ENCODE data around the gene PRR9.

- TF ChIP-seq EP300 (IDR thresholded peaks at IDR 0.05) (no peak), POLR2AphosphoS5 (IDR thresholded peaks at IDR 0.05) (no peak), POLR2A (IDR thresholded peaks at IDR 0.05) (no peak)
- TF ChIP-seq, protein P1, sequence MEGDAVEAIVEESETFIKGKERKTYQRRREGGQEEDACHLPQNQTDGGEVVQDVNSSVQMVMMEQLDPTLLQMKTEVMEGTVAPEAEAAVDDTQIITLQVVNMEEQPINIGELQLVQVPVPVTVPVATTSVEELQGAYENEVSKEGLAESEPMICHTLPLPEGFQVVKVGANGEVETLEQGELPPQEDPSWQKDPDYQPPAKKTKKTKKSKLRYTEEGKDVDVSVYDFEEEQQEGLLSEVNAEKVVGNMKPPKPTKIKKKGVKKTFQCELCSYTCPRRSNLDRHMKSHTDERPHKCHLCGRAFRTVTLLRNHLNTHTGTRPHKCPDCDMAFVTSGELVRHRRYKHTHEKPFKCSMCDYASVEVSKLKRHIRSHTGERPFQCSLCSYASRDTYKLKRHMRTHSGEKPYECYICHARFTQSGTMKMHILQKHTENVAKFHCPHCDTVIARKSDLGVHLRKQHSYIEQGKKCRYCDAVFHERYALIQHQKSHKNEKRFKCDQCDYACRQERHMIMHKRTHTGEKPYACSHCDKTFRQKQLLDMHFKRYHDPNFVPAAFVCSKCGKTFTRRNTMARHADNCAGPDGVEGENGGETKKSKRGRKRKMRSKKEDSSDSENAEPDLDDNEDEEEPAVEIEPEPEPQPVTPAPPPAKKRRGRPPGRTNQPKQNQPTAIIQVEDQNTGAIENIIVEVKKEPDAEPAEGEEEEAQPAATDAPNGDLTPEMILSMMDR (IDR thresholded peaks at IDR 0.05): no peak
These were observed 22.2 kb upstream of the PRR9 start for GRCh38 chr1:153195216-153195615.
